SU-DHL-6 (cell line): ENCODE results near the gene WDR62.

Source experiments
- H2AFZ ChIP-seq: fragments of 200-600 bp; sonication (generic); 2 replicates; pipeline ENCODE4 v1.6.1; 2014; ENCODE audit warnings: low read depth, mild to moderate bottlenecking, moderate library complexity, mixed read lengths, antibody characterized with exemption, low read length; ENCODE audit not compliant: severe bottlenecking
- H3F3A ChIP-seq: fragments of 200-600 bp; shearing (Covaris generic); 2 replicates; pipeline ENCODE4 v1.6.0; 2016; ENCODE audit warnings: antibody characterized with exemption, mild to moderate bottlenecking; ENCODE audit not compliant: insufficient read depth
- H3K27ac ChIP-seq: fragments of 200-600 bp; sonication (generic); 2 replicates; pipeline ENCODE4 v1.5.1; 2016; ENCODE audit warnings: low read depth, mild to moderate bottlenecking, low read length, moderate library complexity, mixed read lengths
- H3K27me3 ChIP-seq: fragments of 200-600 bp; sonication (generic), shearing (Covaris generic); 2 replicates; pipeline ENCODE4 v1.6.0; 2014; ENCODE audit warnings: mild to moderate bottlenecking, low read length
- H3K36me3 ChIP-seq: fragments of 200-600 bp; sonication (generic); 2 replicates; pipeline ENCODE4 v1.6.1; 2014; ENCODE audit warnings: mild to moderate bottlenecking, low read length, mixed read lengths
- H3K4me2 ChIP-seq: fragments of 300-600, 200-600 bp; shearing (Covaris generic), sonication (generic); 2 replicates; pipeline ENCODE4 v1.6.0; 2014; ENCODE audit warnings: low read length, low read depth, mild to moderate bottlenecking; ENCODE audit not compliant: poor library complexity, severe bottlenecking
- H3K4me3 ChIP-seq: fragments of 200-600 bp; sonication (generic); 2 replicates; pipeline ENCODE4 v1.5.1; 2014; ENCODE audit warnings: antibody characterized with exemption, low read length, mild to moderate bottlenecking, mixed read lengths; ENCODE audit not compliant: insufficient read depth, poor library complexity, severe bottlenecking
- H3K79me2 ChIP-seq: fragments of 200-600 bp; sonication (generic); 2 replicates; pipeline ENCODE4 v1.6.1; 2014; ENCODE audit warnings: mild to moderate bottlenecking, low read length, moderate library complexity; ENCODE audit not compliant: insufficient read depth
- H3K9ac ChIP-seq: fragments of 200-600 bp; sonication (generic); 2 replicates; pipeline ENCODE4 v1.7.0; 2014; ENCODE audit warnings: mild to moderate bottlenecking, low read length
- H3K9me2 ChIP-seq: fragments of 200-600 bp; sonication (generic); replicated peaks from 2 replicates; pipeline ENCODE4 v1.6.1; 2014; ENCODE audit warnings: low read length; ENCODE audit not compliant: insufficient read depth
- H3K9me3 ChIP-seq: fragments of 200-600 bp; sonication (generic); 2 replicates; pipeline ENCODE4 v1.6.1; 2014; ENCODE audit warnings: low read length, mixed read lengths; ENCODE audit not compliant: insufficient read depth
- H4K20me1 ChIP-seq: fragments of 200-600 bp; sonication (generic); 2 replicates; pipeline ENCODE4 v1.6.1; 2014; ENCODE audit warnings: low read depth, mild to moderate bottlenecking, antibody characterized with exemption, low read length, moderate library complexity, mixed read lengths
- CTCF ChIP-seq: fragments of 200-600 bp; sonication (generic); IDR thresholded peaks from one replicate; pipeline ENCODE4 v1.5.1; 2017; ENCODE audit warnings: antibody characterized with exemption, mild to moderate bottlenecking, low read length, moderate library complexity; ENCODE audit not compliant: insufficient read depth, poor library complexity, severe bottlenecking
- EZH2phosphoT487 ChIP-seq: fragments of 200-600 bp; sonication (generic), shearing (Covaris generic); conservative IDR thresholded peaks from 2 replicates; pipeline ENCODE4 v1.6.1; 2018; ENCODE audit warnings: mild to moderate bottlenecking, antibody characterized with exemption, low read length, moderate library complexity, mixed read lengths

Gene WDR62

DNA sequence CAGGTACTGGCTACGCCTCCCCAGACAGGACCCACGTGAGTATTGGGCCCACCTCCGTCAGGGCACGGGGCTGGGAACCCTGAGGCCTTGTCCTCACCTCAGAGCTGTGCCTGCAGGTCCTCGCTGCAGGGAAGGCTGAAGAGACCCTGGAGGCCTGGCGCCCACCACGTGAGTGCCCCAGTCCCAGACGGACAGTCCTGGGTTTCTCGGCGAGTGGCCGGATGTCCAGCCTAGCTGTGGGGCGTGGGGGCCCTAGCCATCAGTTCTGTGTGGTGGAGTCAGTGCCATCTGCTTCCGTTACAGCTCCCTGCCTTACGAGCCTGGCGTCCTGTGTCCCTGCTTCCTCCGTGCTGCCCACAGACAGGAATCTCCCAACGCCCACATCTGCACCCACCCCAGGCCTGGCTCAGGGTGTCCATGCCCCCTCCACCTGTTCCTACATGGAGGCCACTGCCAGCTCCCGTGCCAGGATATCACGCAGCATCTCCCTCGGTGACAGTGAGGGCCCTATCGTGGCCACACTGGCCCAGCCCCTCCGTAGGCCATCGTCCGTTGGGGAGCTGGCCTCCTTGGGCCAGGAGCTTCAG, 48.4 kb downstream of the WDR62 start:
- Histone ChIP-seq H3K9me2 (no peaks in the 10 kb centered on the region), H3K4me3 (no peak overlapping the region), H2AFZ (no peak overlapping the region), H4K20me1 (no peaks in the 10 kb centered on the region), H3K27me3 (no peaks in the 10 kb centered on the region), H3K4me2 (no peak overlapping the region), H3K9ac (no peak overlapping the region), H3K36me3 (0 out of 2 replicates have a peak, but pooled peaks cover 3% of the 10 kb centered on the region), H3F3A (no peaks in the 10 kb centered on the region), H3K79me2 (no peaks in the 10 kb centered on the region), H3K9me3 (no peaks in the 10 kb centered on the region), H3K27ac (no peak overlapping the region)
- no peak for TF ChIP-seq CTCF
- no peak for TF ChIP-seq EZH2phosphoT487

DNA sequence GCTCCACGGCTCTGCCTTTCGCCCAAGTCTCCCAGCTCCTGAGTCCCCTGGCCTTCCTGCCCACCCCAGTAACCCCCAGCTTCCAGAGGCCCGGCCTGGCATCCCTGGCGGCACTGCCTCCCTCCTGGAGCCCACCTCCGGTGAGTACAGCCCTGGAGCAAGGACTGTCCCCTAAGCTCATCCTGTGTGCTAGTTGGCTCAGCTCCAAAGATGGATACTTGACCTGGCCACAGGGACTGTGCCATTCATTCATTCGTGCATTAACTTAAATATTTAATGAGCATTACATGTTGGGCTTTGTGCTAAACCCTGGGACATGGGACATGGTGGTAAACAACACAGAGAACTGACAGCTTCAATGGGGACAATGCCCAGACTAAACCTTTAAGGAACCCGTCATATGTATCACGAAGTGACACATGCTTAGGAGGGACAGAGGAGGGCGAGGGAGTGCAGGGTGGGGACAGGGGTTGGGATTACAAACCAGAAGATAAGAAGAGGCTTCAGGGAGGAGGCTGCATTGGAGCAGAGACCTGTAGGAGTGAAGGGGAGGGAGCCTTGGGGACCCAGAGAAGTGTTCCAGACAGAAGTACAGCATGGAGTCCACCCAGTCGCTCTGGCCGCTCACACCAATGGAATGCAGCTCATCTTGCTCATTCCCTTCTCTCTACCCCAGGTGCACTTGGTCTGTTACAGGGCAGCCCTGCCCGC, 49.3 kb downstream of the WDR62 start:
- no peaks in the 10 kb centered on the region for H3F3A ChIP-seq
- H3K36me3 ChIP-seq, result 0 out of 2 replicates have a peak, but pooled peaks cover 3% of the 10 kb centered on the region
- TF ChIP-seq EZH2phosphoT487, result no peak
- TF ChIP-seq CTCF, result no peak
- H3K27ac ChIP-seq, result no peak overlapping the region
- H3K79me2 ChIP-seq, result no peaks in the 10 kb centered on the region
- H3K27me3 ChIP-seq, result no peaks in the 10 kb centered on the region
- no peak overlapping the region for H3K4me2 ChIP-seq
- H3K9me2 ChIP-seq, result no peaks in the 10 kb centered on the region
- no peak overlapping the region for H3K9ac ChIP-seq
- H4K20me1 ChIP-seq, result no peaks in the 10 kb centered on the region
- no peak overlapping the region for H3K4me3 ChIP-seq
- no peaks in the 10 kb centered on the region for H3K9me3 ChIP-seq
- H2AFZ ChIP-seq, result no peak overlapping the region

- Histone ChIP-seq H3K9me3 (no peaks in the 10 kb centered on the region), H2AFZ (no peak overlapping the region), H3K79me2 (no peaks in the 10 kb centered on the region), H3F3A (no peaks in the 10 kb centered on the region), H3K36me3 (0 out of 2 replicates have a peak, but pooled peaks cover 3% of the 10 kb centered on the region), H3K27ac (no peak overlapping the region), H3K4me3 (no peak overlapping the region), H3K27me3 (no peaks in the 10 kb centered on the region), H3K9me2 (no peaks in the 10 kb centered on the region), H3K4me2 (no peak overlapping the region), H3K9ac (no peak overlapping the region), H4K20me1 (no peaks in the 10 kb centered on the region)
- TF ChIP-seq CTCF (no peak), EZH2phosphoT487 (no peak)
Observed at GRCh38 chr19:36106441-36106840, 51.7 kb downstream of the WDR62 start.
